Effector memory CD8-positive, alpha-beta T cell (primary cell): Measurements from ENCODE around the gene SREBF1.

ENCODE experiments used
- ATAC-seq: fragments of 150-1000 bp; cut with Tn5 transposase; replicated peaks from 2 replicates; pipeline ENCODE4 v1.10.0; 2021; ENCODE audit warnings: mild to moderate bottlenecking, moderate library complexity
- DNase-seq, 3 experiments: peaks; one replicate each; pipeline ENCODE4 v3.0.0; 2021
- H3K27ac Mint-ChIP-seq, 2 donors: one replicate each; pipeline ENCODE4 v1.8.0; 2022; ENCODE audit warnings: mild to moderate bottlenecking in 2 of 2, mixed read lengths in 2 of 2, moderate library complexity in 2 of 2
- H3K27me3 Mint-ChIP-seq, 2 donors: one replicate each; pipeline ENCODE4 v1.8.0; 2022; ENCODE audit warnings: mixed read lengths in 2 of 2
- H3K36me3 Mint-ChIP-seq: one replicate; pipeline ENCODE4 v1.8.0; 2022; ENCODE audit warnings: mild to moderate bottlenecking, moderate library complexity, mixed read lengths; ENCODE audit not compliant: insufficient read depth
- H3K4me1 Mint-ChIP-seq, 2 donors: one replicate each; pipeline ENCODE4 v1.8.0; 2022; ENCODE audit warnings: low read depth in 2 of 2, mixed read lengths in 2 of 2
- H3K4me3 Mint-ChIP-seq, 2 donors: one replicate each; pipeline ENCODE4 v1.8.0; 2022; ENCODE audit warnings: mild to moderate bottlenecking in 2 of 2, mixed read lengths in 2 of 2, moderate library complexity in 2 of 2
- H3K9me3 Mint-ChIP-seq, 2 donors: one replicate each; pipeline ENCODE4 v1.8.0; 2022; ENCODE audit warnings: mixed read lengths in 2 of 2

Gene SREBF1

GRCh38 chr17:17841601-17842025 is 4.8 kb upstream of the SREBF1 start:
- Mint-ChIP-seq H3K4me3 (peak overlapping the region in 1 of 2 donors; percentile 81), H3K36me3 (peaks cover 31% of the 10 kb centered on the region), H3K27me3 (no peaks in the 10 kb centered on the region), H3K4me1 (peaks cover 15 to 18% of the 10 kb centered on the region in 2 donors), H3K9me3 (no peaks in the 10 kb centered on the region), H3K27ac (peak overlapping the region; percentile 71 to 93)
- DNase-seq = no peak
- no peak for ATAC-seq

- H3K4me1 Mint-ChIP-seq = peaks cover 17 to 20% of the 10 kb centered on the region in 2 donors
- peak overlapping the region; percentile 69 to 81 for H3K4me3 Mint-ChIP-seq
- DNase-seq (no peak), ATAC-seq (no peak)
- H3K9me3 Mint-ChIP-seq = no peaks in the 10 kb centered on the region
- peak overlapping the region; percentile 93 to 99 for H3K27ac Mint-ChIP-seq
- no peaks in the 10 kb centered on the region for H3K27me3 Mint-ChIP-seq
- peaks cover 38% of the 10 kb centered on the region for H3K36me3 Mint-ChIP-seq
These were observed 4.2 kb upstream of the SREBF1 start for GRCh38 chr17:17840751-17841591.

- Mint-ChIP-seq H3K4me3 (peak overlapping the region; percentile 91 to 95), H3K36me3 (peaks cover 47% of the 10 kb centered on the region), H3K27me3 (no peaks in the 10 kb centered on the region), H3K4me1 (peaks cover 23 to 28% of the 10 kb centered on the region in 2 donors), H3K9me3 (no peaks in the 10 kb centered on the region), H3K27ac (peak overlapping the region; percentile 93 to 99)
- peak; percentile 70 to 74 (median 73) for DNase-seq
- ATAC-seq = peak; percentile 67
These were observed 3.3 kb upstream of the SREBF1 start for GRCh38 chr17:17839791-17840707.

GRCh38 chr17:17837966-17838962 is 1.5 kb upstream of the SREBF1 start:
- no peak for DNase-seq
- H3K4me1 Mint-ChIP-seq = peaks cover 34 to 44% of the 10 kb centered on the region in 2 donors
- H3K27ac Mint-ChIP-seq = peak overlapping the region; percentile 99

GRCh38 chr17:17837380-17837821 is 615 bp upstream of the SREBF1 start:
- ATAC-seq = no peak
- Mint-ChIP-seq H3K36me3 (peaks cover 64% of the 10 kb centered on the region), H3K4me3 (peak overlapping the region; percentile 91 to 95), H3K27ac (peak overlapping the region; percentile 99), H3K9me3 (no peaks in the 10 kb centered on the region), H3K4me1 (peaks cover 35 to 45% of the 10 kb centered on the region in 2 donors), H3K27me3 (no peaks in the 10 kb centered on the region)
- no peak for DNase-seq

More at GRCh38 chr17:17837966-17838962, 1.5 kb upstream of the SREBF1 start:
- Mint-ChIP-seq H3K9me3 (no peaks in the 10 kb centered on the region), H3K27me3 (no peaks in the 10 kb centered on the region), H3K36me3 (peaks cover 58% of the 10 kb centered on the region), H3K4me3 (peak overlapping the region; percentile 91 to 95)
- no peak for ATAC-seq

GRCh38 chr17:17836250-17836817 is 452 bp downstream of the SREBF1 start:
- H3K27ac Mint-ChIP-seq = peak overlapping the region; percentile 99
- no peaks in the 10 kb centered on the region for H3K27me3 Mint-ChIP-seq
- peak overlapping the region; percentile 91 to 95 for H3K4me3 Mint-ChIP-seq
- H3K9me3 Mint-ChIP-seq = no peaks in the 10 kb centered on the region
- ATAC-seq = peak; percentile 74
- peak; percentile 98 to 99 (median 98) for DNase-seq
- peaks cover 36 to 54% of the 10 kb centered on the region in 2 donors for H3K4me1 Mint-ChIP-seq
- H3K36me3 Mint-ChIP-seq = peaks cover 73% of the 10 kb centered on the region

- peaks cover 72% of the 10 kb centered on the region for H3K36me3 Mint-ChIP-seq
- peak overlapping the region; percentile 99 for H3K27ac Mint-ChIP-seq
- peaks cover 32 to 49% of the 10 kb centered on the region in 2 donors for H3K4me1 Mint-ChIP-seq
- ATAC-seq (no peak), DNase-seq (no peak)
- H3K9me3 Mint-ChIP-seq = no peaks in the 10 kb centered on the region
- no peaks in the 10 kb centered on the region for H3K27me3 Mint-ChIP-seq
- H3K4me3 Mint-ChIP-seq = peak overlapping the region; percentile 91 to 95
These were observed 1.2 kb downstream of the SREBF1 start for GRCh38 chr17:17835415-17836249.

GRCh38 chr17:17834974-17835373 is 1.8 kb downstream of the SREBF1 start:
- H3K27me3 Mint-ChIP-seq = no peaks in the 10 kb centered on the region
- ATAC-seq (no peak), DNase-seq (no peak)
- H3K4me3 Mint-ChIP-seq = peak overlapping the region; percentile 91 to 95
- H3K4me1 Mint-ChIP-seq = peaks cover 32 to 49% of the 10 kb centered on the region in 2 donors
- peaks cover 76% of the 10 kb centered on the region for H3K36me3 Mint-ChIP-seq
- H3K27ac Mint-ChIP-seq = peak overlapping the region; percentile 99
- H3K9me3 Mint-ChIP-seq = no peaks in the 10 kb centered on the region

GRCh38 chr17:17833658-17834357 is 3.0 kb downstream of the SREBF1 start:
- DNase-seq (no peak), ATAC-seq (no peak)
- Mint-ChIP-seq H3K9me3 (no peaks in the 10 kb centered on the region), H3K36me3 (peaks cover 75% of the 10 kb centered on the region), H3K27me3 (no peaks in the 10 kb centered on the region), H3K27ac (peak overlapping the region; percentile 18 to 99), H3K4me1 (peaks cover 35 to 47% of the 10 kb centered on the region in 2 donors), H3K4me3 (peak overlapping the region; percentile 44 to 91)

- no peak for DNase-seq
- Mint-ChIP-seq H3K4me3 (no peak overlapping the region), H3K4me1 (peaks cover 39 to 47% of the 10 kb centered on the region in 2 donors), H3K27ac (peak overlapping the region in 1 of 2 donors; percentile 31), H3K27me3 (no peaks in the 10 kb centered on the region), H3K36me3 (peaks cover 70% of the 10 kb centered on the region), H3K9me3 (no peaks in the 10 kb centered on the region)
- ATAC-seq = no peak
These were observed 4.8 kb downstream of the SREBF1 start for GRCh38 chr17:17832032-17832363.
